Activated T-helper 17 cell treated with anti-CD3 and anti-CD28 coated beads, Interleukin-2, amount 50 U/mL, for 72 hours (primary cell): ENCODE results near the gene CRK. TPM values are rescaled to one million over a fixed set of nuclear protein-coding genes. Genes with fewer than 3 reads are reported as not detected.
"Not testable (repeated sequence)": the region's sequence is repeated elsewhere in the genome, so short reads cannot be mapped to it uniquely, and the experiment has no call there.

Source experiments
- ATAC-seq: fragments of 150-1000 bp; cut with Tn5 transposase; replicated peaks from 2 replicates; pipeline ENCODE4 v1.10.0; 2021; ENCODE audit warnings: mild to moderate bottlenecking, moderate library complexity
- H3K27ac Mint-ChIP-seq: one replicate; pipeline ENCODE4 v1.8.0; 2022; ENCODE audit warnings: mixed read lengths
- H3K27me3 Mint-ChIP-seq: one replicate; pipeline ENCODE4 v1.8.0; 2022; ENCODE audit warnings: mixed read lengths
- H3K36me3 Mint-ChIP-seq: one replicate; pipeline ENCODE4 v1.8.0; 2022; ENCODE audit warnings: low read depth, mild to moderate bottlenecking, mixed read lengths
- H3K4me1 Mint-ChIP-seq: one replicate; pipeline ENCODE4 v1.8.0; 2022; ENCODE audit warnings: mixed read lengths
- H3K4me3 Mint-ChIP-seq: one replicate; pipeline ENCODE4 v1.8.0; 2022; ENCODE audit warnings: mild to moderate bottlenecking, mixed read lengths
- H3K9me3 Mint-ChIP-seq: one replicate; pipeline ENCODE4 v1.8.0; 2022; ENCODE audit warnings: mixed read lengths
- total RNA-seq, 2 donors: library from RNA; stranded (reverse); gene quantifications; one replicate each; pipeline ENCODE4 v1.2.3, GENCODE V29; 2022

CRK gene
- total RNA-seq, 2 donors from 2014 or later = 15.5 to 21.6 TPM

DNA sequence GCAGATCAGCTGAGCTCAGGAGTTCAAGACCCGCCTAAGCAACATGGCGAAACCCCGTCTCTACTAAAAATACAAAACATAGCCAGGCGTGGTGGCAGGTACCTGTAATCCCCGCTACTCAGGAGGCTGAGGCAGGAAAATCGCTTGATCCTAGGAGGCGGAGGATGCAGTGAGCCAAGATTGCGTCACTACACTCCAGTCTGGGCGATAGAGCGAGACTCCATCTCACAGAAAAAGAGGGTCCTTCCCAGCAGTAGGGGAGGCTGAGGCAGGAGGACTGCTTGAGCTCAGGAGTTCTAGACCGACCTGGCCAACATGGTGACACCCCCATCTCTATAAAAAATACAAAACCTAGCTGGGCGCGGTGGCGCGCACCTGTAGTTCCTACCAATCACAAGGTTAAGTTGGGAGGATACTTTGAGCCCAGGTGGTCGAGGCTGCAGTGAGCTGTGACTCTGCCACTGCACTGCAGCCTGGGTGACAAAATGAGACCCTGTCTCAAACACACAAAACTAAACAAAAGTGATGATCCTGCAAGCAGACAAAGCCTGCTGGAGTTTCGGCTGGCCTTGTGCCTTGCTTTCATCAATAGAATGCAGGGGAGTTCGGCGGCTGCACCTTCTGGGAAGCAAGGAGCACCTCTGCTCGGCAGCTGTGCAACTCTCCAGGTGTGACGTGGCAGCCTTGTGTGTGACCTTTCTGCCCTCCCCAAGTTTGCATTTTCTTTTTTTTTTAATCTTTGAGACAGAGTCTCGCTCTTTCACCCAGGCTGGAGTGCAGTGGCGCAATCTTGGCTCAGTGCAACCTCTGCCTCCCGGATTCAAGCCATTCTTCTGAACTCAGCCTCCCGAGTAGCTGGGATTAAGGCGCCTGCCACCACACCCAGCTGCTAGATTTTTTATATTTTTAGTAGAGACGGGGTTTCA lies 43.6 kb downstream of the CRK start:
- H3K4me3 Mint-ChIP-seq = no peak overlapping the region
- no peaks in the 10 kb centered on the region for H3K9me3 Mint-ChIP-seq
- peaks cover 7% of the 10 kb centered on the region for H3K4me1 Mint-ChIP-seq
- ATAC-seq = no peak
- H3K27me3 Mint-ChIP-seq = no peaks in the 10 kb centered on the region
- H3K27ac Mint-ChIP-seq = no peak overlapping the region
- no peaks in the 10 kb centered on the region for H3K36me3 Mint-ChIP-seq

DNA sequence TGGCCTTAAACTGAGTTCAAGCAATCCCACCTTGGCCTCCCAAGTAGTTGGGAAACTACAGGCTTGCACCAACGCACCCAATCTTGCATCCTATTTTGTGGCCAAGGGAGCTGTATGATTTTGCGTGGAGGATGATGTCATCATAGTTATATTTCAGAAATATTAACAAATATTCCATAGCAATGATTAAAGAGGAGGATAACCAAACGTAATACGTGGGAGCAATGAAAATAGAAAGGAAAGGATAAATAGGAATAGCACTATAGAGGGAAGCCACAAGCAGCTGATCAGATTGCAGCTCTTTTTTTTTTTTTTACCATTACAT lies 53.8 kb downstream of the CRK start:
- Mint-ChIP-seq H3K4me1 (peaks cover 8% of the 10 kb centered on the region), H3K9me3 (no peaks in the 10 kb centered on the region), H3K27me3 (no peaks in the 10 kb centered on the region), H3K36me3 (peaks cover 34% of the 10 kb centered on the region), H3K4me3 (no peak overlapping the region), H3K27ac (no peak overlapping the region)
- no peak for ATAC-seq

DNA sequence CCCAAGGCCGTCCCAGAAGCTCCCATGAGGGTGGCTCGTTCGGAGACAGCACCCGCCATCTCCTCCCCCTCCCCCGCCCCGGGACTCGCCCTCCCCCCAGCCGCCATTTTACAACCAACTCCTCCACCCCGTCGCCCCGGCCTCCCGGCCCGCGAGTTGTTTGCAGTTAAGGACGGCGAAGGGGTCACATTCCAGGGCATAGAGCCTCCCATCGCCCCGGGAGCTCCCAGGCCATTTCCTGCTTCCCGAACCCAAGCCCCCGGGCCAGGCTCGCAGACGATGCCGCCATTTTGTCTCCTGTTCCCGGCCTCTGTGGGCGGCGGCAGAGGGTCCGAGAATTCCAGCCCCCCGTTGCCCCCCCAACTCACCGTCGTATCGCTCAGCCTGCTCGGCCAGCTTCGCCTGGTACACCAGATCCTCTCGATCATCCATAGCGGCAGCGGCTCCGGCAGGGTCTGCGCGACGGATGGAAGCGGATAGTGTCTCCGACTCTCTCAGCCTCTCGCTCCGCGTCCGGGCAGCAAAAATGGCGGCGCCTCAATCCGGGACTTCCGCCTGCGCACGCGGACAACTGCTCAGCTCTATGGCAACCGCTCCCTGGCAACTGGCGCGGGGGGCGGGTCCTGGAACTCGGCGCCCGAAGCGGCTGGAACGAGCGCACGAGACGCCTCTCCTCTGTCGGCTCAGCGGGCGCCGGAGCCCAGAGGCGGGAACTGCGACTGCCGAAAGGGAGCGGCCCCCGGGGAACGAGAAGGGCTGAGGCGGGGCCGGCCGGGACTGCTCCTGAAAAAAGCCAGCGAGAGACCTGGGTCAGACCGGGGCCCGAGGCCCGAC lies 56.1 kb downstream of the CRK start, which contains the start of gene YWHAE:
TSS of gene YWHAE (minus strand) at position 544 of the 834 bp plus-strand sequence. CDS start at position 432, 112 bp downstream.
- Mint-ChIP-seq H3K9me3 (no peaks in the 10 kb centered on the region), H3K27ac (peak within 1 kb of the TSS; percentile 100), H3K36me3 (peaks cover 57% of the 10 kb centered on the region), H3K27me3 (no peaks in the 10 kb centered on the region), H3K4me1 (peaks cover 11% of the 10 kb centered on the region), H3K4me3 (peak within 1 kb of the TSS; percentile 100)
- ATAC-seq = peak; percentile 96

DNA sequence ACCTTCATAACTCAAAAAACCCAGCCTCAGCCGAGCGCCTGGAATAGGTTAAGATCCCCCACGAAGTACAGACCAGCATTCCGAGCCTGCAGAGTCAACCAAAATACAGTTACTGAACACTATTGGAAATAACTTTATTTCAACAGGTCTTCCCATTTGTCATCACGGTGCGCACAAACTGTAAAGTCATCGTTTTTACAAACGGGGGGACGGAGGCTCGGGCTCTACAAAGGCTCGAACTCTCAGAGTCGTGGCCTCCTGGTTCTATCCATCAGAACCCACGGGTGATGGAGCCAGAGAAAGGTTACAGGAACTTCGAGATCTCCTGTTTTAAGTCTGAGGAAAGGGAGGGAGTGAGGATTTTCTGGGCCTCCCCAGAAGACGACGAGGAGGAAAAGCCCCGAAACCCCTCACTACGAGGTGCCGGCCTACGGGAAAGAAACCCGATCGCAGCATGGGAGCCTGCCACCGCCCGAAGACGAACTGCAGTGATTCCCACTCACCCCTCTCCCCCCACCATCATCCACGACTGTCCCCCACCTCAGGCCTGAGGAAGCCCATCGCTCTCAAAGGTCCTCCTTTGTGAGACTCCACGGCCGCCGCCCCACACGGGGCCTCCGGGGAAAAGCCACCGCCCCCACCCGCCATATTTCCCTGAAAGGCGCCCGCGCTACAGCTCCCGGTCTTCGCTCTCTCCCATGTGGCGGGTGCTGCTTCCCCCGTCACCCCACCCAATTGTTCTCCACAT lies 56.9 kb downstream of the CRK start:
- H3K27me3 Mint-ChIP-seq = no peaks in the 10 kb centered on the region

DNA sequence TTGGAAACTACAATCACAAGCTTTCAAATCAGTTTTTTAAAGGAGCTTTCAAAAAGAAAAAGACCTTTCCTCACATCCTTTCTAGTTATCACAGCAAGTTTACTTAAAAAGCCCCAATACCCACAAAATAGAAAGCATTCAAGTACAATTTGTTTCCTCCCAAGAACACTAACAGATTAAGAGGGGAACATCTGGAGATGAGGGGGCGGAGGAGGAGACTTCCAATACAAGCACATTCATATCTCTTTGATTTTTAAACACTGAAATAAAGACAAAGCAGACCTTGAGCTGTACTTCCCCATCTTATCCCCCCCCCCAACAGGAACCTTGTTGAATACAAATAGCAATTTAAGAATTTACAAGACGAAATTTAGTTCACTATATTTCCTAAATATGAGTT lies 58.0 kb downstream of the CRK start:
- Mint-ChIP-seq H3K36me3 (peaks cover 73% of the 10 kb centered on the region), H3K27ac (peak overlapping the region; percentile 100), H3K4me1 (peaks cover 19% of the 10 kb centered on the region), H3K27me3 (no peaks in the 10 kb centered on the region), H3K4me3 (peak overlapping the region; percentile 100), H3K9me3 (no peaks in the 10 kb centered on the region)
- ATAC-seq = no peak

More for the DNA sequence above, 56.9 kb downstream of the CRK start:
- Mint-ChIP-seq H3K36me3 (peaks cover 65% of the 10 kb centered on the region), H3K4me3 (peak overlapping the region; percentile 100), H3K4me1 (peaks cover 13% of the 10 kb centered on the region), H3K27ac (peak overlapping the region; percentile 100), H3K9me3 (no peaks in the 10 kb centered on the region)
- ATAC-seq = peak; percentile 28

DNA sequence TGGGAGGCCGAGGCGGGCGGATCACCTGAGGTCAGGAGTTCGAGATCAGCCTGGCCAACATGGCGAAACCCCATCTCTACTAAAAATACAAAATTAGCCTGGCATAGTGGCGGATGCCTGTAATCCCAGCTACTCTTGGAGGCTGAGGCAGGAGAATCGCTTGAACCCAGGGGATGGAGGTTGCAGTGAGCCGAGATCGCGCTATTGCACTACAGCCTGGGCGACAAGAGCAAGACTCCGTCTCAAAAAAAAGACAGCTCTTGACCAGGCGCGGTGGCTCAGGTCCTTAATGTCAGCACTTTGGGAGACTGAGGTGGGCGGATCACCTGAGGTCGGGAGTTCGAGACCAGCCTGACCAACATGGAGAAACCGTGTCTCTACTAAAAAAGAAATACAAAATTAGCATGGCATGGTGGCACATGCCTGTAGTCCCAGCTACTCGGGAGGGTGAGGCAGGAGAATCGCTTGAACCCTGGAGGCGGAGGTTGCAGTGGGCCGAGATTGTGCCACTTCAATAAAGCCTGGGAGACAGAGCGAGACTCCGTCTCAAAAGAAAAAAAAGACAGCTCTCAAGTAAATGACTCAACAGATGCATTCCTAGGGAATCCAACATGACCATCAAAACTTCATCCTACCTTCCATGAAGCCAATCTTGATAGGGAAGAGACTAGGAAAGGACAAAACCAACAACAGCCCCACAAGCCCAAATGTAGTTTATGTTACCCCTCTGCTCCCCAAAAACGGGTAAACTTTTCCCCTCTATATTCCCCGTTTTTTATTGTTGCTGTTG lies 60.0 kb downstream of the CRK start:
- H3K4me3 Mint-ChIP-seq = peak overlapping the region; percentile 100
- H3K27ac Mint-ChIP-seq, H3K9me3 Mint-ChIP-seq, H3K27me3 Mint-ChIP-seq, ATAC-seq: not testable (repeated sequence)
- H3K4me1 Mint-ChIP-seq = peaks cover 19% of the 10 kb centered on the region
- H3K36me3 Mint-ChIP-seq = peaks cover 89% of the 10 kb centered on the region

DNA sequence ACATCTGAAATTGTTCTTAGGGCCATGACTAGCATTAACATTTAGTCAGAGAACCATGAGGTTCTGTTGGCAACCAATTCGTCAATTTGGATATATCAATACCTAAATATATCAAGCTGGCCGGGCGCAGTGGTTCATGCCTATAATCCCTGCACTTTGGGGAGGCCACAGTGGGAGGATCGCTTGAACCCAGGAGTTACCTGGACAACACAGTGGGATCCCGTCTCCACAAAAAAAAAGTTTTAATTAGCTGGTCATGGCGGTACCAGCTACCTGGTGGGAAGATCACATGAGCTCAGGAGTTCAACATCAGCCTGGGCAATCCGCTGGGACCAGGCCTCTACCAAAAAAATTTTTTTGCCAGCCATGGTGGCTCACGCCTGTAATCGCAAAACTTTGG lies 64.5 kb downstream of the CRK start:
- H3K27ac Mint-ChIP-seq = no peak overlapping the region
- no peaks in the 10 kb centered on the region for H3K27me3 Mint-ChIP-seq
- H3K4me3 Mint-ChIP-seq = peak overlapping the region; percentile 48
- peaks cover 22% of the 10 kb centered on the region for H3K4me1 Mint-ChIP-seq
- no peak for ATAC-seq
- H3K9me3 Mint-ChIP-seq = no peaks in the 10 kb centered on the region
- peaks cover 83% of the 10 kb centered on the region for H3K36me3 Mint-ChIP-seq

DNA sequence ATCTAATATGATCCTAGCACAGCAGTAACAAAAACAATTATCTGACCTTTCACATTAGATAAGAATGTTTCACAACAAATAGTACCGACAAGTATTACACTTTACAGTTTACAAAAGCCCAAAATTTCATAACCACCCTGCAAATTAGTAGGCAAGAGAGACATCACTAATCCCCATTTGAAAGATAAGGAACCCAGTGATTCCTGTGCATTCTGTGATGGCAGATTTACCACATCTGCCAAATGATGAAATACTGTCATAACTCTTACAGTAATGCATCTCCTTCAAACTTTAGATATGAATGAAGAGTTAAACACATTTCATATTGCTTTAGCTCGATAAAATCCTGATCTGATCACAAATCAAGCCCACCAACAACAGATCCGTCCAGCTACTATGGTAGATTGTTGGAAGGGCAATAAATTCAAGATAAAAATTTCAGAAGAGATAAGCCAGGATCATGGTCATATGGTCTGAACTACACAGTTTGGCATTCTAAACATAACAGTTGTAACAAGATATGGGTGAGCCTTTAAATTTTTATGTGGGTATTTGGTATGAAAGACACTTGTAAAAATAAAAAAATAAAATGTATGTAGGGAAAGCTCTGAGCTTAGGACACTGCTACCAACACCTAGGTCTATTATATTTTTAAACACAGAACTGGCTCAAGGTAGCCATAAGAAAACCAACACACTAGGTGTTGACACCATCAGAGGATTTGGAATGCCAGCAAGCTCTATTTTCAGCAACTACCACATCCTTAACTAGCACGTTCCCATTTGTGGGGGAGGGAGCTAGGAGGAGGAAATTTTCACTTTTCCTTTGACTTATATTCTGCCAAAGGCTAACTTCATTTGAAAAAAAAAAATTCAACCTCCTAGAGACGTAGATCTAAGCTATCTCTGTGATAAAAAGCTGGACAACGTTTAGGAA lies 65.3 kb downstream of the CRK start:
- no peaks in the 10 kb centered on the region for H3K9me3 Mint-ChIP-seq
- ATAC-seq = peak; percentile 21
- peaks cover 82% of the 10 kb centered on the region for H3K36me3 Mint-ChIP-seq
- peaks cover 22% of the 10 kb centered on the region for H3K4me1 Mint-ChIP-seq
- H3K4me3 Mint-ChIP-seq = peak overlapping the region; percentile 48
- H3K27me3 Mint-ChIP-seq = no peaks in the 10 kb centered on the region
- peak overlapping the region; percentile 48 for H3K27ac Mint-ChIP-seq

DNA sequence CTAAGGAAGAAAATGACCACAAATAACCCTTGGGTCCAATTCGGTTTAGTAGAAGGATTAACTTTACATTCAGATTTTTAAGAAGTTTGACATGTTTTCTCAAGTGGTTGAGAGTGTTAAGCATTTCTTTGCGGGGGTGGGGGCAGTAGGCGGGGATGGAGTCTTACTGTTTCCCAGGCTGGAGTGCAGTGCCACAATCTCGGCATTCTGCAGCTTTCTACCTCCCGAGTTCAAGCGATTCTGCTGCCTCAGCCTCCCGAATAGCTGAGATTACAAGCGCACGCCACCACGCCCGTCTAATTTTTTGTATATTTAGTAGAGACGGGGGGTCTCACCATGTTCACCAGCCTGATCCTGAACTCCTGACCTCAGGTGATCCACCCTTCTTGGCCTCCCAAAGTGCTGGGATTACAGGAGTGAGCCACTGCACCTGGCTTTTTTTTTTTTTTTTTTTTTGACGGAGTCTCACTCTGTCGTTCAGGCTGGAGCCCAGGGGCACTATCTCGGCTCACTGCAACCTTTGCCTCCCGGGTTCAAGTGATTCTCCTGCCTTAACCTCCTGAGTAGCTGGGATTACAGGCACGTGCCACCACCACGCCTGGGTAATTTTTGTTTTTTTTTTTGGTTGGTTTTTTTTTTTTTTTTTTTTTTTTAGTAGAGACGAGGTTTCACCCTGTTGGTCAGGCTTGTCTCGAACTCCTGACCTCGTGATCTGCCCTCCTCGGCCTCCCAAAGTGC lies 68.4 kb downstream of the CRK start:
- Mint-ChIP-seq H3K4me1 (peaks cover 20% of the 10 kb centered on the region), H3K27ac (peak overlapping the region; percentile 43), H3K4me3 (peak overlapping the region; percentile 29), H3K36me3 (peaks cover 68% of the 10 kb centered on the region)
- ATAC-seq, H3K9me3 Mint-ChIP-seq, H3K27me3 Mint-ChIP-seq: not testable (repeated sequence)

DNA sequence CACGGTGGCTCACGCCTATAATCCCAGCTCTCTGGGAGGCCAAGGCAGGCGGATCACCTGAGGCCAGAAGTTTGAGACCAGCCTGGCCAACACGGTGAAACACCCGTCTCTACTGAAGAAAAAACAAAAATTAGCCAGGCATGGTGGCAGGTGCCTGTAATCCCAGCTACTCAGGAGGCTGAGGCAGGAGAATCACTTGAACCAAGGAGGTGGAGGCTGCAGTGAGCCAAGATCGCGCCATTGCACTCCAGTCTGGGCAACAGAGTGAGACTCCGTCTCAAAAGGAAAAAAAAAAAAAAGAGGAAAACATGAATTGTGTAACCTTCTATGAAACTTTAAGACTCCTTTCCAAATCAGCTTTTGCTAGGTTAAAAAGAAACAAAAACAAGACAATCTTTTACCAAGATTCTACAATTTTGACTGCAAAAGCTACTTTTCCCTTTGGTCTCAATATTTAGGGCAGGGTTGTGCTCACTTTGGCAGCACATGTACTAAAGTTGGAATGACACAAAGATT lies 69.3 kb downstream of the CRK start:
- Mint-ChIP-seq H3K27ac (peak overlapping the region; percentile 43), H3K36me3 (peaks cover 64% of the 10 kb centered on the region), H3K4me3 (peak overlapping the region; percentile 29), H3K4me1 (peaks cover 20% of the 10 kb centered on the region)
- H3K9me3 Mint-ChIP-seq, ATAC-seq, H3K27me3 Mint-ChIP-seq: not testable (repeated sequence)

DNA sequence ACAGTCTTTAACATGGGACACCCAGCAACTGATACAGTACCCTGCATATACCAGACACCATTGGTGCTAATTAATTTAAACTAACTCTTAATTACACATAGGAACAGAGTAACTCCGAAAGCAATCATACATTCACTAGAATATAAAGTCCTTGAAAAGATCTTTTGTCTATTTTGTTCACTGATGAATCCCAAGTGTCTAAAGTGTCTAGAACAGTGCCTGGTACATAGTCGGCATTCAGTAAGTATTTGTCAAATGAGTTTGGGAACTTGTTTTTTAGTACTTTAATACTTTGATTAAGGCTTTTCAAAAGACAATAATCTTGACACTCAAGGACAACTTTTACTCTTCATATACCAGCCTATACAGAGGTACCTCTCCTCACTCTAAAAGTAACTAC lies 69.8 kb downstream of the CRK start:
- no peaks in the 10 kb centered on the region for H3K27me3 Mint-ChIP-seq
- H3K36me3 Mint-ChIP-seq = peaks cover 64% of the 10 kb centered on the region
- no peak overlapping the region for H3K27ac Mint-ChIP-seq
- H3K4me3 Mint-ChIP-seq = peak overlapping the region; percentile 29
- H3K9me3 Mint-ChIP-seq = no peaks in the 10 kb centered on the region
- no peak for ATAC-seq
- H3K4me1 Mint-ChIP-seq = peaks cover 25% of the 10 kb centered on the region

DNA sequence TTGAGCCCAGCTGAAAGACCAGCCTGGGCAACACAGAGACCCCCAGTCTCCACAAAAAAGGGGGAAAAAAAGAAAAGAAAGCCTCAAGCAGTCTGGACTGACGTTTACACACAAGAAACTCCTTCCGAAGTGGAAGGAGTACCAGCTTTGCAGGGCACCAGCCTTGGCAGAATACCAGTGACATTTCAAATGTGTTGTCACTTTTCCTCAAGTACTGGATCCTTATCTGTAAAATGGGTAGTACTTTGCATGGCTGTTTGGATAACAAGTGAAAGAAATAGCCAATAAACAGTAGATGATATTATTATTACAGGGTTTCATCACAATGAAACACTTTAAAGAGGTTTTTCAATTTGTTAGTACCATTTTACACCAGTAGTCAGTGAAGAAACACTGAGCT lies 70.2 kb downstream of the CRK start:
- Mint-ChIP-seq H3K27ac (no peak overlapping the region), H3K36me3 (peaks cover 67% of the 10 kb centered on the region), H3K4me1 (peaks cover 27% of the 10 kb centered on the region), H3K4me3 (peak overlapping the region; percentile 29), H3K9me3 (no peaks in the 10 kb centered on the region), H3K27me3 (no peaks in the 10 kb centered on the region)
- ATAC-seq = no peak
